C4-2B (cell line): ENCODE results near the gene SCAMP1.
A peak's percentile ranks its signal among the peaks of the same experiment; 100 is the strongest.

ENCODE experiments used
- H3K27ac ChIP-seq: fragments of 450-650 bp; 2 replicates; pipeline ENCODE4 v1.5.1; 2017
- ZFX ChIP-seq: fragments of 450-650 bp; IDR thresholded peaks from 2 replicates; pipeline ENCODE4 v1.6.1; 2017
- TF ChIP-seq, protein P1 (sequence below): fragments of 450-650 bp; conservative IDR thresholded peaks from 2 replicates; pipeline ENCODE4 v1.5.1; 2017; ENCODE audit warnings: mild to moderate bottlenecking

SCAMP1 gene

DNA sequence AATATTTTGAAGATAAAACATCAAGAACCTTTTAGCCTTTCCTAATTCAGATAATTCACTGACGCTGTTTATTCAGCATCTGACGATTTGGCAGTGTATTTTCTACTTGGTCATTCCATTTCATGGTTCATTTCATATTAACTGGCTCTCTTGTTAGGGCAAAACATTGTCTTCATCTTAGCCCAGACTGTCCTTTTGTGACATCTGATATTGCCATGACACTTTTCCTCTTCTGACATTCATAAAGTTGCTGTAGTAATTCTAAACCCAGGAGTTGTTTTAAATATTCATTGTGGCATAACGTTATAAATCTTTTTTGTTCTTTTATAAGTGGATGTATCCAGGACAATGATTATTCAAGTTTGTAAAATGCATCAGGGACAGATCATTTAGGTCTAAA lies 1.8 kb downstream of the SCAMP1 start:
- TF ChIP-seq ZFX = no peak
- TF ChIP-seq, protein P1, sequence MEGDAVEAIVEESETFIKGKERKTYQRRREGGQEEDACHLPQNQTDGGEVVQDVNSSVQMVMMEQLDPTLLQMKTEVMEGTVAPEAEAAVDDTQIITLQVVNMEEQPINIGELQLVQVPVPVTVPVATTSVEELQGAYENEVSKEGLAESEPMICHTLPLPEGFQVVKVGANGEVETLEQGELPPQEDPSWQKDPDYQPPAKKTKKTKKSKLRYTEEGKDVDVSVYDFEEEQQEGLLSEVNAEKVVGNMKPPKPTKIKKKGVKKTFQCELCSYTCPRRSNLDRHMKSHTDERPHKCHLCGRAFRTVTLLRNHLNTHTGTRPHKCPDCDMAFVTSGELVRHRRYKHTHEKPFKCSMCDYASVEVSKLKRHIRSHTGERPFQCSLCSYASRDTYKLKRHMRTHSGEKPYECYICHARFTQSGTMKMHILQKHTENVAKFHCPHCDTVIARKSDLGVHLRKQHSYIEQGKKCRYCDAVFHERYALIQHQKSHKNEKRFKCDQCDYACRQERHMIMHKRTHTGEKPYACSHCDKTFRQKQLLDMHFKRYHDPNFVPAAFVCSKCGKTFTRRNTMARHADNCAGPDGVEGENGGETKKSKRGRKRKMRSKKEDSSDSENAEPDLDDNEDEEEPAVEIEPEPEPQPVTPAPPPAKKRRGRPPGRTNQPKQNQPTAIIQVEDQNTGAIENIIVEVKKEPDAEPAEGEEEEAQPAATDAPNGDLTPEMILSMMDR = no peak
- no peak overlapping the region for H3K27ac ChIP-seq

DNA sequence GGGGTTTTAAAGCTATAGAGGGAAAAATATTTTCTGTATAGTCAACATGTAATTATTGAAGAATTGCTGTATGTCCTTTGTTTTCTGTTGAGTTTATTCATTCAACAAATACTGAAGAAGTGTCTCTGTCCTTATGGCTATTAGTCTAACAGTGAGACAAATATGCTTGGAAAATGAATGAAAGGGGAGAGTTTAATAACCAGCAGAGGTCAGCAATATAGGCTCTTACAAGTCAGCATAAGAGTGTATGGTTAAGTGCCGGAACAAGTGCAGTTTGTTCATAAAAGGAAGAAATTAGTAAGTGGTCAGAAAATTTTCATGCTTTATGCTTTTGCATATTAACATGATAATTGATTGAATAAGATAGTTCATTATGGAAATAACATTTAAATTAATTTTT lies 3.6 kb downstream of the SCAMP1 start:
- no peak overlapping the region for H3K27ac ChIP-seq
- TF ChIP-seq ZFX = no peak
- TF ChIP-seq, protein P1 = peak; percentile 10

DNA sequence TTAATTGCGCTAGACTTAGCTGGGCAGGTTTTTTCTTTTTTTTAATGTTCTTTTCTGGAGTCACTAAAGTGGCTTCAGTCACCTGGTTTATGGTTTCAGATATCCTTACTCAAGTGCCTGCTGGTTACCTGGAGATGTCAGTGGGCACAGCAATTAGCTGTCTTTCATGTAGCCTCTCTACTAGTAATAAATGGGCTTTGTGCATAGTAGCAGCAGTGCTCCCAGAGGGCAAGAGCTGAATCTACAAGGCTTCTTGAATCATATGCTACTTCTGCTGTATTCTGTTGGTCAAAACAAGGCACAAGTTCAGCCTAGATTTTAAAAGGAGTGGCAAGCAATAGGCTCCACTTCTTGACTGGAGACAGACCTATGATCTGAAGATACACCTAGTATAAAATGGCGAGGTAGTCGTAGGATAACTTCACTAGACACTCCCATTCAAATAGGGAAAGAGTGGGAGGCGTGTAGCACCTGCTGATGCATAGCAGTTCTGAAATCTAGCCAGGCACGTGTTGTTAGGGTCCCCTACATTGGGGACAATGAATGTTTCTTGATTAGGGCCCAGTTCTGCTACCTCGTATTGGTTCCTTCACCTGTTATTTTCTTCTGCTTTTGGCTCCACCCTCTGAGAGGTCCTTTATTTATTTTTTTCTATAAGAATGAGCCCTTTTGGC lies 7.0 kb downstream of the SCAMP1 start:
- no peak for TF ChIP-seq ZFX
- TF ChIP-seq, protein P1 = peak; percentile 15
- no peak overlapping the region for H3K27ac ChIP-seq

DNA sequence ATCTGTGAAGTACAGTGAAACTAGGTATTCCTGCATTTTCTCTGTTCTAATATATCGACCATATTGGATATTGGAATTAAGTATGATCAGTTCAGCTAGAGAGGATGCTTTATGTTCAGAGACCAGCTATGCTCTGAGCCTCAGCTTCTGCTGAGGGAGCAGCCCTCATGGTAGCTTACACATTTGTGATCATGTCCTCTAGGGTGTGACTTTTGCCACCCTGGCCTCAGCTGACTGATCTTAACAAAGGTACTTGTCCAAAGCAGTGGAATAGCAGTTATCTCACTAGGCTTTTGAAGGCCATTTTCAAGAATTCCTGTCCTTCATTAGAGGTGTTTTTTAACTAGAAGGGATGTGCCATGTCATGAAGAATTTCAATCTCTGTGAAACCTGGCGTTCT lies 9.3 kb downstream of the SCAMP1 start:
- no peak overlapping the region for H3K27ac ChIP-seq
- no peak for TF ChIP-seq ZFX
- TF ChIP-seq, protein P1 = no peak

DNA sequence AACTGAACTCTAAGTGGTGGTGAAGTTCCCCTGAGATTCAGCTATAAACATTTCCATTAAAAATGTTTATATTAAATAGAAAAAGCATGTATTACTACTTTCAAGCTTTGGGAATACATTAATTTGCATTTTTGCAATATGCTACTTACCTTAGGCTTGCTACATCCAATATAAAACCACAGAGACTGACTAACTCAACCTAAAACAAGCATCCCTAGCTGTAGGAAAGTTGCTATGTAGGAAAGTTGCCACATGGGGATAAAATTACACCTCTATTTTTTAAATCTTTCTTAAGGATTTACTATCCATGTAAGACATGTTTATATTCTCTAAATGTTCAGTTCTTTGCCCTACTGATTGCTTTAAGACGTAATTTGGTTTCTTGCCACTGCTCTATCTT lies 12.8 kb downstream of the SCAMP1 start:
- TF ChIP-seq, protein P1 = no peak
- no peak for TF ChIP-seq ZFX

DNA sequence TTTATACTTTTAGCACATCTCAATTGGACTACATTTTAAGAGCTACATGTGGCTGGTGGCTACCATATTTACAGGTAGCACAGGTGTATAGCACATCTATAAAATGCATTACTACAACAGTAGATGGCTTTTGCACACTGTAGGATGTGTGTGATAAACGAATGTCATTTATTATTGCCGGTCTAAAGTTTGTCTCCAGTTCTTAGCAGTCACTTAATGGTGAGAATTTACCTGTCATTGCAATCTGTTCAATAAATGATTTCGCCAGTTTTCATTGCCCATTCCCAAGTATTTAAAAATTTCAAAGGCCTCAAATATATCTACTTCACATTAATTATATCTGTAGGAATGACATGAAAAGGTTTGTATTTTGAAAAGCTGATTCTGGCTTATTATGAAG lies 15.9 kb downstream of the SCAMP1 start:
- TF ChIP-seq, protein P1 = no peak
- no peak for TF ChIP-seq ZFX
- no peak overlapping the region for H3K27ac ChIP-seq

More for the DNA sequence above, 12.8 kb downstream of the SCAMP1 start:
- no peak overlapping the region for H3K27ac ChIP-seq

DNA sequence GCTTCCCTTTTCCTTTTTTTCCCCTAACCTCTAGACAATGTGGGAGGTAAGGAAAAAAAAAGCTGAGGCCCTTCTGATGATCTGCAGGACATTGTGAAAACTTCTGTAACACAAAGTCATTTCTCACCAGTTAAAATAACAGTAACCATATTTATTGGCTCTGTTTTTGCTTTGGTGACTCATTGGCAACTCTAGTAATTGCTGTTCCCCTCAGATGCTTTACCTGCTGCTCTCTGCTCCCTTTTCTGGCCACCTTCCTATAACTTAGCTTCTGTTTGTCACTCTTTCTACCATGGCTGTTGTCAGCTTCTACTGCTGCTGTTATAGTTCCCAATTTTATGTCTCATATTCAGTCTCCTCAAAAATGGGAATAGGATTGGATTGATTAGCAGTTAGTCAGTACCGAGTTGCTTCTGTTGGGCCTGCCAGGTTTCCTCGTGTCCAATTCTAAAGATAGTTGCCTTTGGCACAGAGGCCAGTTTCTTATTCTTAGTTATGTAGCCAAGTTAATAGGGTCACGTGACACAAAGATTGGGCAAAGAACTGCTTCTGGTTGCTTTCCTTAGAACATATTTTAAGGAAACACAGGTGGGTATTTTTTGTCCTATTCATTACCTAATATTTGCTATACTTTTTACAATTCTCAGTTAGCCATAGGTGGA lies 16.8 kb downstream of the SCAMP1 start:
- TF ChIP-seq ZFX = no peak
- TF ChIP-seq, protein P1 = no peak
- H3K27ac ChIP-seq = no peak overlapping the region
